Keratinocyte (primary cell): ENCODE measurements around the gene CORO2B. TPM values are rescaled to one million over a fixed set of nuclear protein-coding genes. Genes with fewer than 3 reads are reported as not detected.
A peak's percentile ranks its signal among the peaks of the same experiment; 100 is the strongest.

ENCODE experiments used
- DNase-seq: peaks from one replicate; pipeline ENCODE4 v3.0.0-alpha.2; 2011; ENCODE audit warnings: low read depth, missing footprints, low spot score
- FAIRE-seq: peaks from 2 replicates; lab custom pipeline; 2011; peaks lifted over from hg19 to GRCh38; lab: Jason Lieb, UNC
- H2AFZ ChIP-seq: 2 replicates; pipeline ENCODE4 v1.6.0; 2012; ENCODE audit warnings: low read length, control low read depth, inconsistent platforms; ENCODE audit not compliant: control insufficient read depth
- H3K27ac ChIP-seq: 2 replicates; pipeline ENCODE4 v1.5.1; 2011; ENCODE audit warnings: low read length; ENCODE audit not compliant: control insufficient read depth, insufficient read depth
- H3K27me3 ChIP-seq: 3 replicates; pipeline ENCODE4 v1.6.0; 2011; ENCODE audit warnings: low read length; ENCODE audit not compliant: control insufficient read depth, insufficient read depth; ENCODE audit errors: extremely low read depth
- H3K36me3 ChIP-seq, 2 experiments: 2 replicates in 1 of 2; 3 replicates in 1 of 2; pipeline ENCODE4 v1.5.1; 2011; ENCODE audit warnings: low read length in 2 of 2, mild to moderate bottlenecking in 1 of 2; ENCODE audit not compliant: control insufficient read depth in 2 of 2, insufficient read depth in 2 of 2; ENCODE audit errors: extremely low read depth in 1 of 2
- H3K4me1 ChIP-seq: 3 replicates; pipeline ENCODE4 v1.5.1; 2011; ENCODE audit warnings: low read length; ENCODE audit not compliant: control insufficient read depth, insufficient read depth; ENCODE audit errors: extremely low read depth
- H3K4me2 ChIP-seq: 3 replicates; pipeline ENCODE4 v1.6.0; 2011; ENCODE audit warnings: low read depth, low read length; ENCODE audit not compliant: control insufficient read depth, insufficient read depth; ENCODE audit errors: extremely low read depth
- H3K4me3 ChIP-seq, 3 experiments: fragments of 200-600 bp in 1 of 3; sonication (generic) in 1 of 3; 2 replicates in 2 of 3; 3 replicates in 1 of 3; pipeline ENCODE4 v1.5.1; 2011 to 2016; ENCODE audit warnings: low read length in 3 of 3, mild to moderate bottlenecking in 3 of 3, control low read depth in 2 of 3, inconsistent platforms in 1 of 3, low read depth in 1 of 3, mixed read lengths in 1 of 3, mixed run types in 1 of 3, moderate library complexity in 1 of 3; ENCODE audit not compliant: control insufficient read depth in 2 of 3, insufficient read depth in 2 of 3; ENCODE audit errors: extremely low read depth in 1 of 3
- H3K79me2 ChIP-seq: 2 replicates; pipeline ENCODE4 v1.6.0; 2012; ENCODE audit warnings: low read length; ENCODE audit not compliant: control insufficient read depth, insufficient read depth
- H3K9ac ChIP-seq: 3 replicates; pipeline ENCODE4 v1.6.0; 2011; ENCODE audit warnings: low read length; ENCODE audit not compliant: control insufficient read depth, insufficient read depth; ENCODE audit errors: extremely low read depth
- H3K9me1 ChIP-seq: 3 replicates; pipeline ENCODE4 v1.6.0; 2011; ENCODE audit warnings: low read length; ENCODE audit not compliant: control insufficient read depth, insufficient read depth; ENCODE audit errors: extremely low read depth
- H3K9me3 ChIP-seq: 2 replicates; pipeline ENCODE4 v1.5.1; 2012; ENCODE audit warnings: low read depth, low read length; ENCODE audit not compliant: control insufficient read depth
- H4K20me1 ChIP-seq: 3 replicates; pipeline ENCODE4 v1.6.0; 2011; ENCODE audit warnings: low read length; ENCODE audit not compliant: control insufficient read depth, insufficient read depth; ENCODE audit errors: extremely low read depth
- EZH2 ChIP-seq: IDR thresholded peaks from one replicate; pipeline ENCODE4 v1.6.1; 2012; ENCODE audit warnings: inconsistent platforms, mild to moderate bottlenecking, low read length, moderate library complexity
- dilution Hi-C: fragments of 300-500 bp; cut with MboI; formaldehyde crosslinking; loops from one replicate; pipeline ENCODE4 v1.7.0; 2020; ENCODE audit warnings: low sequenced_read_pairs; ENCODE audit not compliant: extremely low pct_ligation_motif_present
- polyA plus RNA-seq, 5 experiments: library from polyadenylated mRNA; depleted of rRNA in 3 of 5; stranded (reverse) in 3 of 5; stranded (forward) in 1 of 5; unstranded in 1 of 5; fragments of >200 nt; gene quantifications; 1 replicate in 1 of 5; 2 replicates in 3 of 5; 3 replicates in 1 of 5; pipeline versions ENCODE4 v1.2.1 to v1.2.3, GENCODE V29; 2011 to 2012; ENCODE audit warnings: missing spikeins in 2 of 5, low read depth in 1 of 5, low replicate concordance in 1 of 5
- TF ChIP-seq, protein P1 (sequence below), 3 experiments: IDR thresholded peaks in 1 of 3; conservative IDR thresholded peaks in 1 of 3; optimal IDR thresholded peaks in 1 of 3; 2 replicates in 2 of 3; 3 replicates in 1 of 3; pipeline versions ENCODE3 to v1.5.1; 2011; ENCODE audit warnings: low read length in 3 of 3, mild to moderate bottlenecking in 3 of 3, moderate library complexity in 2 of 3, control low read depth in 1 of 3, inconsistent platforms in 1 of 3; ENCODE audit not compliant: insufficient read depth in 2 of 3; ENCODE audit errors: extremely low read depth in 1 of 3

The CORO2B gene
- polyA plus RNA-seq, 1 donor (not counting 4 experiments of a cell fraction or from before 2014, with no cell fraction given), result 0.13 TPM

- no peak for FAIRE-seq
- no peaks in the 10 kb centered on the region for H3K9me1 ChIP-seq
- no peaks in the 10 kb centered on the region for H3K79me2 ChIP-seq
- H3K9ac ChIP-seq, result no peak overlapping the region
- dilution Hi-C loops, result no loop called here
- H3K4me2 ChIP-seq, result no peak overlapping the region
- no peak overlapping the region for H3K27ac ChIP-seq
- H3K36me3 ChIP-seq, result no peaks in the 10 kb centered on the region
- peaks cover 11% of the 10 kb centered on the region for H3K4me1 ChIP-seq
- DNase-seq, result no peak
- no peaks in the 10 kb centered on the region for H3K27me3 ChIP-seq
- H3K4me3 ChIP-seq, result no peak overlapping the region
- H2AFZ ChIP-seq, result no peak overlapping the region
- TF ChIP-seq, protein P1, sequence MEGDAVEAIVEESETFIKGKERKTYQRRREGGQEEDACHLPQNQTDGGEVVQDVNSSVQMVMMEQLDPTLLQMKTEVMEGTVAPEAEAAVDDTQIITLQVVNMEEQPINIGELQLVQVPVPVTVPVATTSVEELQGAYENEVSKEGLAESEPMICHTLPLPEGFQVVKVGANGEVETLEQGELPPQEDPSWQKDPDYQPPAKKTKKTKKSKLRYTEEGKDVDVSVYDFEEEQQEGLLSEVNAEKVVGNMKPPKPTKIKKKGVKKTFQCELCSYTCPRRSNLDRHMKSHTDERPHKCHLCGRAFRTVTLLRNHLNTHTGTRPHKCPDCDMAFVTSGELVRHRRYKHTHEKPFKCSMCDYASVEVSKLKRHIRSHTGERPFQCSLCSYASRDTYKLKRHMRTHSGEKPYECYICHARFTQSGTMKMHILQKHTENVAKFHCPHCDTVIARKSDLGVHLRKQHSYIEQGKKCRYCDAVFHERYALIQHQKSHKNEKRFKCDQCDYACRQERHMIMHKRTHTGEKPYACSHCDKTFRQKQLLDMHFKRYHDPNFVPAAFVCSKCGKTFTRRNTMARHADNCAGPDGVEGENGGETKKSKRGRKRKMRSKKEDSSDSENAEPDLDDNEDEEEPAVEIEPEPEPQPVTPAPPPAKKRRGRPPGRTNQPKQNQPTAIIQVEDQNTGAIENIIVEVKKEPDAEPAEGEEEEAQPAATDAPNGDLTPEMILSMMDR (optimal IDR thresholded peaks at IDR 0.05 in 1 of 3, IDR thresholded peaks at IDR 0.05 in 1 of 3, conservative IDR thresholded peaks at IDR 0.05 in 1 of 3; ENCODE audit: extremely low read depth in 1 of 3, insufficient read depth in 2 of 3, low read length in 3 of 3), result no peak
- TF ChIP-seq EZH2, result no peak
- no peaks in the 10 kb centered on the region for H3K9me3 ChIP-seq
- no peaks in the 10 kb centered on the region for H4K20me1 ChIP-seq
Measured at GRCh38 chr15:68557469-68558317, 21.1 kb upstream of the CORO2B start.

GRCh38 chr15:68558318-68559305, 20.2 kb upstream of the CORO2B start:
- FAIRE-seq, result no peak
- DNase-seq, result no peak
- TF ChIP-seq, protein P1 (optimal IDR thresholded peaks at IDR 0.05 in 1 of 3, IDR thresholded peaks at IDR 0.05 in 1 of 3, conservative IDR thresholded peaks at IDR 0.05 in 1 of 3; ENCODE audit: extremely low read depth in 1 of 3, insufficient read depth in 2 of 3, low read length in 3 of 3), result no peak
- TF ChIP-seq EZH2, result no peak

More at GRCh38 chr15:68558318-68559305, 20.2 kb upstream of the CORO2B start:
- no peaks in the 10 kb centered on the region for H3K79me2 ChIP-seq
- peak overlapping the region; percentile 95 for H3K4me2 ChIP-seq
- peaks cover 11% of the 10 kb centered on the region for H3K4me1 ChIP-seq
- no peaks in the 10 kb centered on the region for H4K20me1 ChIP-seq
- H3K9me1 ChIP-seq, result no peaks in the 10 kb centered on the region
- no peaks in the 10 kb centered on the region for H3K36me3 ChIP-seq
- peak overlapping the region in 1 of 3 experiments; percentile 67 for H3K4me3 ChIP-seq
- H3K27me3 ChIP-seq, result no peaks in the 10 kb centered on the region
- no peak overlapping the region for H3K9ac ChIP-seq
- H2AFZ ChIP-seq, result peak overlapping the region; percentile 27
- dilution Hi-C loops, result no loop called here
- H3K9me3 ChIP-seq, result no peaks in the 10 kb centered on the region
- H3K27ac ChIP-seq, result peak overlapping the region; percentile 18
